Measurements from ENCODE around the gene MEF2D.

Gene MEF2D

DNA sequence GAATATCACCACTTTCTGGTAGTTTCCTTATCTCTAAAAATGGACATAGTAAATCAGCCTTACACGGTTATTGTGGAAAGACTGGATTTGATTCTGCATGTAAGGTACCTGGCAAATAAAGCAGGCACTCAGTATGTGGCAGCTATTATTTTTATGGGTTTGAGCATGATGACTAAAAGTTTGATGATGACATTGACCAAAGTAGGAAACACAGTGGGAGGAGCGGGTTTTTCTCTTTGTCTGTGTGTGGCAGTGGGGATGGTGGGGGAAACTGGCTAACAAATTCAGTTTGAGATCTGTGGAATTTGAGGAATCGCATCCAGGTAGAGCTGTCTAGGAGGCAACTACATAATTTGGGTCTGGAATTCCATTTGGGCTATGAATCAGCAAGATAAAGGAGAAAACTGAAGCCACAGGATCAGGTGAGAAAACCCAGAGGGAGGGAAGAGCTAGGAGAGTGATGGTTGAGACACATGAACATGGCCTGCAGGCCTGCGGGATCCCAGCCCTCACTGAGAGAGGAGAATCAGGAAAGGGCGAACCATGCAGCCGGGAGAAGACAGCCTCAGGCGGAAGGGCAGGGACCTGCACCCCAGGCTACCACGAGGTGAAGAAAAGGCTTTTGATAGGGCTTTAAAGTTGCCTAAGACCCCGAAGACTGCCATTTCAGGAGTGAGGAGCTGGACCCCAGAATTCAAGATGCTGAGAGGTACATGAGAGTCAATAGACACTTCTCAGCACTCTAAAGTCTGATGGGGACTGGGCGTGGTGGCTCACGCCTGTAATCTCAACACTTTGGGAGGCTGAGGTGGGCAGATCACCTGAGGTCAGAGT is 52.2 kb downstream of the MEF2D start:
- DNase-seq (ENCODE audit: low read depth): no peak
- no peak overlapping the region for H3K4me3 ChIP-seq (ENCODE audit: low read length)
- no peak for TF ChIP-seq CTCF (IDR thresholded peaks at IDR 0.05; ENCODE audit: insufficient read depth, low read depth, low read length, missing control alignments)

- peak; percentile 75 for DNase-seq (ENCODE audit: low read depth)
- TF ChIP-seq CTCF (IDR thresholded peaks at IDR 0.05; ENCODE audit: insufficient read depth, low read depth, low read length, missing control alignments): peak; percentile 96
- H3K4me3 ChIP-seq (ENCODE audit: low read length): no peak overlapping the region
These were observed 54.7 kb downstream of the MEF2D start for GRCh38 chr1:156445789-156446263.

DNA sequence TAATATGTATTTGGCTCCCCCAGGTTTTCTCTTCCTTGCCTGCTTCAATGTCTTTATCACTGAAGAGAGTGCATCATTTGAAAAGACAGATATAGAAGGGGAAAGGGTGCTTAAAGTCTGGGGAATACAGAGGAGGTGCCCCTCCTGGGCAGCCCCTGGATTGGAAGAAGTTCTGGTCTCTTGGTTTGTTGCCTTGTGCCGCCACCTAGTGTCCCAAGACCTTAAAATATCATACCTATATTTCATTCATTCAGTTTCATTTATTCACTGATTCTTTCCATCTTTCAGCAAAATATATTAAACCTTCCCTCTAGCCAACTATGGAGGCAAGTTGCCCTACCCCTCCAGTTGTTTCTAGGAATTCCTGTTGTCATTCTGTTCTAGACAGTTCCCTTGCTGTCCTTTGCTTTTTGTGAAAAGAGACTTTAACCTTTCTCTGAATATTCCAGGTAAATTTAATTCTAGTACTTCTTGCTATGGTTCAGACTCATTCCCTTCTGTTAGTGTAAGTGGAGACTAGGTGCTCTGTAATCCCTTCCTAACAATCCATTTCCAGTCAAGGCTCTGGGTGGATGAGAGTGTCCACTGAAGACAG is 56.1 kb downstream of the MEF2D start:
- no peak overlapping the region for H3K4me3 ChIP-seq (ENCODE audit: low read length)
- DNase-seq (ENCODE audit: low read depth): peak; percentile 48
- peak; percentile 53 for TF ChIP-seq CTCF (IDR thresholded peaks at IDR 0.05; ENCODE audit: insufficient read depth, low read depth, low read length, missing control alignments)

GRCh38 chr1:156443286-156443685 is 57.3 kb downstream of the MEF2D start:
- no peak for DNase-seq (ENCODE audit: low read depth)
- no peak overlapping the region for H3K4me3 ChIP-seq (ENCODE audit: low read length)
- TF ChIP-seq CTCF (IDR thresholded peaks at IDR 0.05; ENCODE audit: insufficient read depth, low read depth, low read length, missing control alignments): no peak

DNA sequence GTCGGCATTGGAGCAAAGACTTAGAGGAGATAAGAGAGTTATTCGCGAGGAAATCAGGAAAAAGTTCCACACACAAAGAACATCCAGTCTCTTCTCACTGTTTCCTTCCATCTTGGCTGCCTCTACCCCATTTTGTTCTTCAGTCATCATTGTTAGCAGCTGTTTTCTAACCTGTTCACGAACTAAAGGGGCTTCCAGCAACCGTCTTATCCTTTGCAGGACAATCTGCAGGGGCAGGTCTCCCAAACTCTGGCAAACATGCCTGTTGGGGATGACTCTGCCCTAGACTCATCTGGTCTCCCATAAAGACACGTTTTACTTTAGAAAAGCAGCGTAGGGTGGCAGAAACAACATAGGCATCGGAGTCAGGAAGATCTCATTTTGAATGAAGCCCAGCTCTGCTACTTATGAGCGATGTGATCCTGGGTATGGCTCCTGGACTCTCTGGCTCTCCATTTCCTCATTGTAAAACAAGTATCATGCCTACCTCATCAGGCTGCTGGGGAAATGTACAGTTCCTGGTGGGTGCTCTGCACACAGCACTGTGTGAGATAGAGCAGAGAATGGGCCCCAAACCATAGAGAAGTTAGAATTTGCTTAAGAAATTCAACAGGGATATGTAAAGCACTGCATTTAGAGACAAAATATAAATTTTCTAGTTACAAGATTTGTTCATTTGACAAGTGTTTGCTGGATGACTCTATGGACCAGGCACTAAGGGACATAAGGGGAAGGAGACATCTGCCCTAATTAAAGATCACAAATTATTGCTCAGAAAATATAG is 59.7 kb downstream of the MEF2D start:
- no peak overlapping the region for H3K4me3 ChIP-seq (ENCODE audit: low read length)
- no peak for TF ChIP-seq CTCF (IDR thresholded peaks at IDR 0.05; ENCODE audit: insufficient read depth, low read depth, low read length, missing control alignments)
- DNase-seq (ENCODE audit: low read depth): no peak

- no peak for TF ChIP-seq CTCF (IDR thresholded peaks at IDR 0.05; ENCODE audit: insufficient read depth, low read depth, low read length, missing control alignments)
- no peak for DNase-seq (ENCODE audit: low read depth)
These were observed 60.8 kb downstream of the MEF2D start for GRCh38 chr1:156439777-156440183.

More at GRCh38 chr1:156439777-156440183, 60.8 kb downstream of the MEF2D start:
- no peak overlapping the region for H3K4me3 ChIP-seq (ENCODE audit: low read length)

Measured in epithelial cell of esophagus (primary cell).